ENCODE measurements around the gene ARID5B. TPM values are rescaled to one million over a fixed set of nuclear protein-coding genes. Genes with fewer than 3 reads are reported as not detected.

Gene ARID5B
- total and polyA plus RNA-seq, 2 experiments from 2014 or later = 1.3 to 1.6 TPM

GRCh38 chr10:61894133-61894532, 7.4 kb upstream of the ARID5B start:
- peaks cover 25% of the 10 kb centered on the region for H3K27me3 Mint-ChIP-seq (ENCODE audit: insufficient read depth, low read depth, poor library complexity)

DNA sequence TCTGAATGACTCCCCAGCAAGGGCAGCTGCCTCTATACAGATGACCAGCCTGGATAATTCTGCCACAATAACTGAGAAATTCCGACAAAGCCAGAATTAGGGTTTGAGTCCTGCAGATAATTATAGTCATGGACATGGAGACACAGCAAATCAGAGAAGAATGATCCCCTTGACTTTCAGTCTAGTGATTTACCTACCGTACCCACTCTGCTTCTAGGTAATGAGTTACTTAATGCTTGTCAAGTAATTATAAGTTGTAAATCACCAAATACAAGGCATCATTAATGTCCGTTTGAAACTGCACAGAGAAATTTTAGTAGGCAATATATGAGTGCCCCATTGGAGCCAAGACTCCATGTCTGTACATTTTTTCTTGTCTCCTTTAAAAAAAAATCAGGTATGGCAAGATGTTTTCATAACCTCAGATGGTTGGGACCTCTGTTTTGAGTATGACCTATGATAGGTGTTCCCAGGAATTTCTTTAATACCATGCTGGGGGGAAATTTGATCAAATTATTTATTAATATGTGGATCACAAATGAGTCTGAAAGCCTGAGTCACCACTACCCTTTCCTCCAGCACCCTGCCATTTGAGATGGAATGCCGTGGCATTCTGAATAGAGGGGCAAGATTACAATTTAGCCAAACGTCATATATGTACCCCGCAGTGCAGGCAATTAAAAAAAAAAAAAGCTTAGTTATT, 5.5 kb upstream of the ARID5B start:
- Mint-ChIP-seq H3K9me3 (no peaks in the 10 kb centered on the region), H3K27me3 (ENCODE audit: insufficient read depth, low read depth, poor library complexity) (peaks cover 38% of the 10 kb centered on the region), H3K27ac (no peak overlapping the region), H3K4me1 (peaks cover 31% of the 10 kb centered on the region), H3K36me3 (ENCODE audit: low read depth) (no peaks in the 10 kb centered on the region), H3K4me3 (no peak overlapping the region)
- H3K4me3 ChIP-seq = no peak overlapping the region
- H3K79me2 ChIP-seq (replicated peaks; ENCODE audit: insufficient read depth) = no peaks in the 10 kb centered on the region
- H3F3A ChIP-seq (replicated peaks; ENCODE audit: low read depth) = no peaks in the 10 kb centered on the region
- no peak for ATAC-seq
- H2AFZ ChIP-seq = no peak overlapping the region
- H4K20me1 ChIP-seq (replicated peaks; ENCODE audit: insufficient read depth) = no peaks in the 10 kb centered on the region
- H3K27ac ChIP-seq (ENCODE audit: low read depth) = no peak overlapping the region
- DNase-seq (ENCODE audit: low spot score) = no peak
- H3K36me3 ChIP-seq (ENCODE audit: insufficient read depth) = no peaks in the 10 kb centered on the region
- H3K4me1 ChIP-seq (ENCODE audit: insufficient read depth) = peaks cover 27% of the 10 kb centered on the region
- H3K27me3 ChIP-seq (ENCODE audit: insufficient read depth) = peaks cover 41% of the 10 kb centered on the region
- H3K9me2 ChIP-seq (ENCODE audit: insufficient read depth) = no peaks in the 10 kb centered on the region
- H3K4me2 ChIP-seq = no peak overlapping the region
- TF ChIP-seq, protein P1, sequence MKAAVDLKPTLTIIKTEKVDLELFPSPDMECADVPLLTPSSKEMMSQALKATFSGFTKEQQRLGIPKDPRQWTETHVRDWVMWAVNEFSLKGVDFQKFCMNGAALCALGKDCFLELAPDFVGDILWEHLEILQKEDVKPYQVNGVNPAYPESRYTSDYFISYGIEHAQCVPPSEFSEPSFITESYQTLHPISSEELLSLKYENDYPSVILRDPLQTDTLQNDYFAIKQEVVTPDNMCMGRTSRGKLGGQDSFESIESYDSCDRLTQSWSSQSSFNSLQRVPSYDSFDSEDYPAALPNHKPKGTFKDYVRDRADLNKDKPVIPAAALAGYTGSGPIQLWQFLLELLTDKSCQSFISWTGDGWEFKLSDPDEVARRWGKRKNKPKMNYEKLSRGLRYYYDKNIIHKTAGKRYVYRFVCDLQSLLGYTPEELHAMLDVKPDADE (IDR thresholded peaks at IDR 0.05) = no peak
- no peak for TF ChIP-seq ZNF114 (CRISPR knock-in tag; IDR thresholded peaks at IDR 0.05)
- no peak for TF ChIP-seq STAT1 (IDR thresholded peaks at IDR 0.05; ENCODE audit: unreplicated experiment)
- TF ChIP-seq, protein P2, sequence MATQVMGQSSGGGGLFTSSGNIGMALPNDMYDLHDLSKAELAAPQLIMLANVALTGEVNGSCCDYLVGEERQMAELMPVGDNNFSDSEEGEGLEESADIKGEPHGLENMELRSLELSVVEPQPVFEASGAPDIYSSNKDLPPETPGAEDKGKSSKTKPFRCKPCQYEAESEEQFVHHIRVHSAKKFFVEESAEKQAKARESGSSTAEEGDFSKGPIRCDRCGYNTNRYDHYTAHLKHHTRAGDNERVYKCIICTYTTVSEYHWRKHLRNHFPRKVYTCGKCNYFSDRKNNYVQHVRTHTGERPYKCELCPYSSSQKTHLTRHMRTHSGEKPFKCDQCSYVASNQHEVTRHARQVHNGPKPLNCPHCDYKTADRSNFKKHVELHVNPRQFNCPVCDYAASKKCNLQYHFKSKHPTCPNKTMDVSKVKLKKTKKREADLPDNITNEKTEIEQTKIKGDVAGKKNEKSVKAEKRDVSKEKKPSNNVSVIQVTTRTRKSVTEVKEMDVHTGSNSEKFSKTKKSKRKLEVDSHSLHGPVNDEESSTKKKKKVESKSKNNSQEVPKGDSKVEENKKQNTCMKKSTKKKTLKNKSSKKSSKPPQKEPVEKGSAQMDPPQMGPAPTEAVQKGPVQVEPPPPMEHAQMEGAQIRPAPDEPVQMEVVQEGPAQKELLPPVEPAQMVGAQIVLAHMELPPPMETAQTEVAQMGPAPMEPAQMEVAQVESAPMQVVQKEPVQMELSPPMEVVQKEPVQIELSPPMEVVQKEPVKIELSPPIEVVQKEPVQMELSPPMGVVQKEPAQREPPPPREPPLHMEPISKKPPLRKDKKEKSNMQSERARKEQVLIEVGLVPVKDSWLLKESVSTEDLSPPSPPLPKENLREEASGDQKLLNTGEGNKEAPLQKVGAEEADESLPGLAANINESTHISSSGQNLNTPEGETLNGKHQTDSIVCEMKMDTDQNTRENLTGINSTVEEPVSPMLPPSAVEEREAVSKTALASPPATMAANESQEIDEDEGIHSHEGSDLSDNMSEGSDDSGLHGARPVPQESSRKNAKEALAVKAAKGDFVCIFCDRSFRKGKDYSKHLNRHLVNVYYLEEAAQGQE (IDR thresholded peaks at IDR 0.05; ENCODE audit: unreplicated experiment) = no peak
- TF ChIP-seq, protein P3, sequence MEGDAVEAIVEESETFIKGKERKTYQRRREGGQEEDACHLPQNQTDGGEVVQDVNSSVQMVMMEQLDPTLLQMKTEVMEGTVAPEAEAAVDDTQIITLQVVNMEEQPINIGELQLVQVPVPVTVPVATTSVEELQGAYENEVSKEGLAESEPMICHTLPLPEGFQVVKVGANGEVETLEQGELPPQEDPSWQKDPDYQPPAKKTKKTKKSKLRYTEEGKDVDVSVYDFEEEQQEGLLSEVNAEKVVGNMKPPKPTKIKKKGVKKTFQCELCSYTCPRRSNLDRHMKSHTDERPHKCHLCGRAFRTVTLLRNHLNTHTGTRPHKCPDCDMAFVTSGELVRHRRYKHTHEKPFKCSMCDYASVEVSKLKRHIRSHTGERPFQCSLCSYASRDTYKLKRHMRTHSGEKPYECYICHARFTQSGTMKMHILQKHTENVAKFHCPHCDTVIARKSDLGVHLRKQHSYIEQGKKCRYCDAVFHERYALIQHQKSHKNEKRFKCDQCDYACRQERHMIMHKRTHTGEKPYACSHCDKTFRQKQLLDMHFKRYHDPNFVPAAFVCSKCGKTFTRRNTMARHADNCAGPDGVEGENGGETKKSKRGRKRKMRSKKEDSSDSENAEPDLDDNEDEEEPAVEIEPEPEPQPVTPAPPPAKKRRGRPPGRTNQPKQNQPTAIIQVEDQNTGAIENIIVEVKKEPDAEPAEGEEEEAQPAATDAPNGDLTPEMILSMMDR (conservative IDR thresholded peaks at IDR 0.05; ENCODE audit: low read depth in 2 of 2) = no peak
- no peak for TF ChIP-seq JUNB (IDR thresholded peaks at IDR 0.05; ENCODE audit: unreplicated experiment)
- no peak for TF ChIP-seq EZH2phosphoT487 (IDR thresholded peaks at IDR 0.05; ENCODE audit: unreplicated experiment)
- TF ChIP-seq ZNF331 (CRISPR knock-in tag; IDR thresholded peaks at IDR 0.05; ENCODE audit: low read depth) = no peak
- no peak for TF ChIP-seq NANOG (IDR thresholded peaks at IDR 0.05; ENCODE audit: borderline replicate concordance)

More at GRCh38 chr10:61894133-61894532, 7.4 kb upstream of the ARID5B start:
- Histone ChIP-seq H3K36me3 (ENCODE audit: insufficient read depth) (no peaks in the 10 kb centered on the region), H4K20me1 (replicated peaks; ENCODE audit: insufficient read depth) (no peaks in the 10 kb centered on the region), H3K9me2 (ENCODE audit: insufficient read depth) (no peaks in the 10 kb centered on the region), H3K4me1 (ENCODE audit: insufficient read depth) (peaks cover 18% of the 10 kb centered on the region), H3F3A (replicated peaks; ENCODE audit: low read depth) (no peaks in the 10 kb centered on the region), H3K79me2 (replicated peaks; ENCODE audit: insufficient read depth) (no peaks in the 10 kb centered on the region), H2AFZ (no peak overlapping the region), H3K4me2 (no peak overlapping the region), H3K27me3 (ENCODE audit: insufficient read depth) (peaks cover 22% of the 10 kb centered on the region), H3K27ac (ENCODE audit: low read depth) (no peak overlapping the region), H3K4me3 (no peak overlapping the region)
- TF ChIP-seq JUNB (IDR thresholded peaks at IDR 0.05; ENCODE audit: unreplicated experiment) = no peak
- ATAC-seq (no peak), DNase-seq (ENCODE audit: low spot score) (no peak)
- H3K9me3 Mint-ChIP-seq = no peaks in the 10 kb centered on the region
- no peak overlapping the region for H3K27ac Mint-ChIP-seq
- H3K4me1 Mint-ChIP-seq = peaks cover 23% of the 10 kb centered on the region
- no peaks in the 10 kb centered on the region for H3K36me3 Mint-ChIP-seq (ENCODE audit: low read depth)
- no peak overlapping the region for H3K4me3 Mint-ChIP-seq

Data from GM23338 (cell line).